GM18870 (cell line): Measurements from ENCODE around the gene SYNPO.

ENCODE experiments used
- ATAC-seq: cut with Tn5 transposase; IDR thresholded peaks from one replicate; pipeline ENCODE4 v1.9.1; 2021; ENCODE audit warnings: moderate library complexity; ENCODE audit not compliant: unreplicated experiment

The SYNPO gene

DNA sequence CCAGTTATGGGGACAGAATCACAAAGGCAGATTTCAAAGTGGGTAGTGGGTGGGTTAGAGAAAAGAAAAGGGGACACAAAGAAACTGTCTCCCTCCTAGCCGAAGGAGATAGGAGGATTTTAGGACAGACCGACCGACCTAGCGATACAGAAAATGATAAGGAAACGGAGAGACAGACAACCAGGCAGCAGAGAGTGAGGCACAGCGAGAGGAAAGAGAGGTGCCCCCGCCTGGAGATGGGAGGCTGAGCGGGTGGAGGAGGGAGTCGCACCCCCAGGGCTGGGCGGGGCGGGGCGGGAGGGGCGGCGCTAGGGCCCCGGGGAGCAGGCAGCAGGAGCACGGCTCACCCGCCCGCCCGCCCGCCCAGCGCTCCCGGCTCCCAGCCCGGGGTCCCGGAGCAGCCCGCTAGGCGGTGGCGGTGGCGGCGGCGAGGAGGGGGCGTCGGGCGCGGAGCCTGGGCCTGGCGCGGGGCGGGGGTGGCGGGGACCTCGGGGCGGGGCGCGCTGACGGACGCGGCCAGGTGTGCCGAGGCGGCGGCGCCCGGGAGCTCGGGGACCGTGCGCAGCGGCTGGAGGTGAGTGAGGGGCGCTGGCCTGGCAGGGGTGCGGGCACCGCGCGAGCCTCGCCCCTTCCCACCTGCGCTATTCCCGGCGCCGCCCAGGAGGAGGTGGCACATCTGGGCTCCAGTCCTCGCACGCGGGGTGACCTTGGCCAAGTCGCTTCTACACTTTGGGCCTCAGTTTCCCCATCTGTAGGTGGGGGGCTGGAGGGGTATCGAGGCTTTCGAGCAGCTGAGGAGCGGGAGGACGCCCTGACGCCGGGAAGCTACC is 15.9 kb upstream of the SYNPO start:
- no peak for ATAC-seq

GRCh38 chr5:150625164-150625535 is 15.3 kb upstream of the SYNPO start:
- no peak for ATAC-seq

DNA sequence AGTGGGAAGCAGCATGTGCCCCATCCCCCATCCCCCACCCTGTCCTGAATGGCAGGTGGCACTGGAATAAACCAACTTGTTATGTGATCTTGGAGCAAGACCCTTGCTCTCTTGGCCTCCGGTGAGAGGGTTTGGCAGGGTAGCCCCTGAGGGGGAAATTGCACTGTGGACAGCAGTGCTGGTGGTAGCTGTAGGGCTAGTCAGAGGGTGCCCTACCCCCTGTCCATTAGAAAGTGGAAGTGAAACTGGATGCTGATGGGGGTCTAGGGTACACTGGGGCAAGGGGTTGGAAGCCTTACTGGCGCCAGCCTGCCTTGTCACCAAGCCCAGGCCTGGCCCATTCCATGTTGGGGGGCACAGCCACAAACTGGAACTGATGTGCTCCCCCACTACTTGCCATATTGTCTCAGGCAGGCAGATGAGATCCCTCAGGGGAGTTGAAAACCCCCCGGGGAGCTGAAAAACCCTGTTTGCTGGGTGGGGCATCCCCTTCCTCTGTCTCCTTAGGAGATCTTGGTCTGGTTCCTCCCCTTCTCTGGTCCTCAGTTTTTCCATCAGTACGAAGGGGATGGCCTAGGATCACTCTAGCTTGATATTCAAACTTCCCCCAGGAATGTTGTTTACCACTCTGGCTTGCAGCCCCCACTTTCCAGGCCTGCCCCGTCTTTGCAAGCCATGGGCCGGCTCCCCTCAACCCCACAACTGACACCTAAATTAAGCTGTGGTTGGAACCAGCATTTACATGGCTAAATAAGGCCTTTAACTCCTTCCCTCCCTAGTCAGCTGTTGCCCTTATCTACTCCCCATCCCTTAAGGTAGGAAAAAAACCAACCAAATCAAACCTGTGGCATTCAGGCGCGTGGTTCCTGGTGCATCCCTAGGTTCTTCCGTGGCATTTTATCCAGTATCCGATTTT is 14.4 kb upstream of the SYNPO start:
- ATAC-seq, result peak; percentile 48

DNA sequence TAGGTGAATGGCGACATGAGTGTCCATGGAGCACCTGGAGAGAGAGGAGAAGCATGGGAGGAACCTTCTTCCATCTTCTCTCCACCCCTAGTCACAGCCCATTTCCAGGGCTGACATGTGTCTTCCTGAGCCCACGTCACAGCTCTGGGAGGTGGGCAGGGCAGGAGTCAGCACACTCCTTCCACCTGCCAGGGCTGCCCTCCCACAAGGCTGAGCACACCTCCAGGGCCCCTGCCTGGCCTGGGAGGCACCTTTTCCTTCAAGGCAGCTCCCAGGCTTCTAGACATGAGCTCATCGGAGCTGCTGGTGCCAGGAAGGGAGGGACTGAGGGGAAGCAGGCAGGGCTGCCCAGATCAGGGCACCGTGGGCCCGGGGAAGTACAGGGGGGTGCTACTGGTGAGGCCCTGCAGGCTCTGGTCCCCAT is 13.6 kb upstream of the SYNPO start:
- ATAC-seq, result no peak

DNA sequence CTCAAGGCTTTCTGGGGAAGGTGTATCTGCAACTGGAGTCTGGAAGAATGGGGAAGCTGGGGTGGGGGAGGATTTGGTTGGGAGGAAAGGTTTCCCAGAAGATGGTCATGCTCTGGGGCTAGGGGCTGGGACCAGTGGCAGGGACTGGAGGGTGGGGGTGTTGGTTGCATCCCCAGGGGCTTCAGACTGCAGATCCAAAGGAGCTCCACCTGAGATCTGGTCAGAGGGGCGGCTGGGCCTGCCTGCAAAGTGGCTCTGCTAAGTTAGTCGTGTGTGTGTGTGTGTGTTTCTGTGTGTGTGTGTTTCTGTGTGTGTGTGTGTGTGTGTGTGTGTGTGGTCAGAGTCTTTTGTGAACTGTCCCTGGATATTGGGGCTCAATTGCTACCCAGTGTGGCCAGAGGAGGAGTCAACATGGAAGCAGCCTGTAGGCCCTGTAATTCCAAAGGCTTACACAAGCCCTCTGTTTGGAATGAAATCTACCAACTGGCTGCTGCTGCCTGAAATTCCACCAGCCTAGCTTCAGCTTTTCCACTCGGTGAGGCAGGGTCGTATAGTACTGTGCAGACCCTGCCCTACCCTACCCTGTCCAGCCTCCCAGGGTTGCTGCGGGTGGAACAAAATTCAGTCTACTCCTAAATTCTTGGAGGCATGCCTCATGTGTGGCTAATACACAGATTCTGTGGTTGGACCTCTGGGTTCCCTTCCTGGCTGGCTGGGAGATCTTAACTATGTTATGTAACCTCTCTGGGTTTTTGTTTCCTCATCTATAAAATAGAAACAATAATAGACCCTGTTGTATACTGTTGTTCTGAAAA is 12.5 kb upstream of the SYNPO start:
- ATAC-seq, result no peak

DNA sequence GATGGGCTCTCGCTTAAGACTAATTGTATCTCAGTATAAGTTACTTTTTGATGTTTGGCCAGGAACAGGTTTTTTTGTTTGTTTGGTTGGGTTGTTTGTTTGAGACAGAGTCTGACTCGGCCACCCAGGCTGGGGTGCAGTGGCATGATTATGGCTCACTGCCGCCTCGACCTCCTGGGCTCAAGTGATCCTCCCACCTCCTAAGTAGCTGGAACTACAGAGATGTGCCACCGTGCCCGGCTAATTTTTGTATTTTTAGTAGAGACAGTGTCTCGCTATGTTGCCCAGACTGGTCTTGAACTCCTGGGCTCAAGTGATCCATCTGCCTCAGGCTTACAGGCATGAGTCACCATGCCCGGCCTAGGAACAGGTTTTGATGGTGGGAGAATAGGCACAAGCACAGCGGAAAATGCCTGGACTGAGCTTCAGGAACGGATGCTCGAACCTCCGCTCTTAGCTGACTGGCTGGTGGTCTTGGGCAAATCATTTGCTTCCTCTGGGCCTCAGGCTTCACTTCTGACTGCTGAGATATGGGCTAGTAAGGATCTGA is 11.4 kb upstream of the SYNPO start:
- ATAC-seq, result no peak

DNA sequence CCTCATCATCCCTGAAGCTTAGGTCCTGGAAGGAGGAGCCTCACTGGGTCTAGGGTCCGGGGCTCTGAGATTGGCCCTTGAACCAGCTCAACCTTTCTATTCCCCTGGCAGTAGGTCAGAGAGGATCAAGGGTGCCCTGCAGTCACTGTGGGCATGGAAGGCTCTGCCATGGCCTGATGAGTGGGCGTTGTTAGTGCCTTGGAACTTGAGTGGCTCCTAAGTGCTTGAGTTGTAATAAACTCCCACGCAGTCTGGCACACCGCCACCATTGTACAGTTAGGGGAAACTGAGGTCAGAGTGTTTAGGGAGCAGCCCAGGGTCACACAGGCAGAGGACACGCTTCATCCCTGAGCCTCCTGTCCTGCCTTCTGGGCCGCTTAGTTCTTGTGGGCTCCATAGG is 10.4 kb upstream of the SYNPO start:
- ATAC-seq, result no peak

GRCh38 chr5:150630461-150631325 is 9.8 kb upstream of the SYNPO start:
- no peak for ATAC-seq

DNA sequence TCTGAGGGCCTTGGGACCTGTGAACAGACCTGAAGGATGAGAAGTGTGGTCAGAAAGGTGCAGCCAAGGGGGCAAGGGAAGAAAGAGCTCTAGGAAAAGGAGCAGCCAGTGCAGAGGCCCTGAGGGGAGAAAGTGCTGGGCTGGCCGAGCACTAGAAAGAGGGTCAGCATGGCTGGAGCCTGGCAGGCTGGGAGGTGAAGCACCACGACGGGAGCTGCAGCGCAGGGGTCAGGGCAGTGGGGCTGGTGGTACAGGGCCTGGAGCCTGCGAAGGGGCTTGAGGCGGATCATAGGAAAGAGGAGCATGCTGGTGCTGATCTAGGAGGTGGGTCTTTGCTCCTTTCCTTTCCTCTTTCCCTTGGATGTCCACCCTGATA is 9.1 kb upstream of the SYNPO start:
- ATAC-seq, result no peak

DNA sequence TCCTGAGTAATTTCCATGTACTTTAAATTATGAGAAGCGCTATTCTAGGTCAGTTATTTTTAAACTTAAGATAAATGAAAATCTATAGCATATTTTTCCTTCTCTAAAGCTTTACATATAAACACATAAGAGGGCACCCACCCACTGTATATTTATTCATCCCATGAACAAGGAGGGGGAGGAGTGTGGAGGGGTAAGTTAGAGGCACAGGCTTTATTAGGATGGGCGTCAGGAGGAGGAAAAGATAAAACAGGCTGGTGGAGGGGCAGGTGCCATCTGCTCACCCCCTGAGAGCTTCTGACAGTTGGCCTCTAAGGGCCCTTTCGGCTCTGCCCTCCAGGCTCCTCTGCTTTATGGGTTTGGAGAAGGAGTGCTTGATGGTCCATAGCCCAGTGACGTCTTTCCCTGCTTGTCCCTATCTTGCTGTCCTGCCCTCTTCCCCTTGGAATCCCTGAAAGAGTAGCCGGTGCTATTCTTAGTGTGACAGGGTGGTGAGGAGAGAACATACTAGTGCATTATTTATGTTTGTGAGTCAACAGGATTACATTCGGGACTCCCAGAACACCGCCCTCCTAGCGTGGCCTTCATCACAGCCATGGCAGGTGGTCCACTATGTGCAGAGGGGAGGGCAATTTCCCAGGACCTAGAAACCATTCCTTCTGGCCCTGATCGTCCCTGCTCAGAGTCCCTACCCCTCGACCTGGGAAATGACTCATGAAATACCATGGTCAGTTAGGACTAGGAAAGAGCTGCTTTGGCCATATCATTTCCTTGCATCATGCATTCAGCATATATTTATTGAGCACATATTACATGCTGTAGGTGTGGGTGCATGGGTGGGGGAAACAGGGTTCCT is 7.9 kb upstream of the SYNPO start:
- ATAC-seq, result no peak

DNA sequence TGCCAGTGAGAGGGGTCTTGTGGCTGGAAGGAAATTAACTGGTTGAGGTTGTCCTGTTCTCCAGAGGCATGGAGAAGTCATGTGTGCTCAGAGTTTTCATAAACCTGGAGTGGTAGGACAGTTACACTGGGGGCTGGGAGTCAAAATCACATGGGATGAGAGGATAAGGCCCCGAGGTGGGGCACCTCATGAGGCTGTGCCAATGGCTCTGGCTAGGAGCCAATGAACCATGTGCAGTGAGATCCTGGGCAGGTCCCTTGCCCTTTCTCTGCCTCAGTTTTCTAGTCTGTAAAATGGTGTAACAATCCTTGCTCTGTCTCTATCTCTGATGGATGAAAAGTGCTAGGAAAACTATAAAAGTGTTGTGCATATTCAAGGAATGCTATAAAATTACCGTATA is 7.0 kb upstream of the SYNPO start:
- ATAC-seq, result no peak

DNA sequence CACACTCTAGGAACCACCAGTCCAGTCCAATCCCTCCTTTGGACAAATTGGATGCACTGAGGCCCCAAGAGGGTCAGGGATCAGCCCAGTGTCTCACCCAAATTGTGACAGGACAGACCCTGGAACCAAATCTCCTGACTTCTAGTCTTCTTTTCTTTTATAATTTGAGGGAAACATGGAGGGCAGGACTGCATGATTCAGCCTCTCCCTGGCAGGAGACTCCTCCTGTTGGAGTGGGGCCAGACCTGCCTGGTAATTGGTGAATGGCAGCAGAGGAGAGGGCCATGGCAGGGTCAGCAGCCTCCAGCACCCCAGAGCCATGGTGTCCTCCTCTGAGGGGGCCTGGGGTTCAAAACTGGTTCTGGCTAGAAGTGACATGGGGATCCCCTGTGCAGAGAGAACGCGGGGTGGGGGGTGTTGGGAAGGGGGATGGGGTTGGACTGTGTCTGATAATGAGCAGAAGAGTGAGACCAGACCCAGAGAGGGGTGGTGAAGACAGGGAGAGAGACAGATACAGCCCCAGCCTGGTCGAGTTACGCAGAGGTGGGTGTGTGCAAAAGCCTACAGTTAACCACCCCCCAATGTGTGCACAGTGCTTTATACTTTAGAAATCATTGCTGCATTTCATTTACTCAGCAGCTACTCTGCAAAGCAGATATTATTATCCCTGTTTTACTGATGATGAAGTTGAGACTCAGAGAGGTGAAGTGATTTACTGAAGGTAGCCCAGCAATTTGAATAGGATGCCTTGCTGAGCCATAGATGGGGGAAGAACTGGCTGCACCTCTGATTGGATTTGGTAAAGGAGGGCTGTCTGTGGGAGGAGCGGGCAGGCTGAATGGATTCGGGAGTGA is 3.8 kb upstream of the SYNPO start:
- ATAC-seq, result no peak

- no peak for ATAC-seq
Observed at GRCh38 chr5:150637245-150638052, 3.0 kb upstream of the SYNPO start.

GRCh38 chr5:150638053-150638444 is 2.4 kb upstream of the SYNPO start:
- no peak for ATAC-seq

DNA sequence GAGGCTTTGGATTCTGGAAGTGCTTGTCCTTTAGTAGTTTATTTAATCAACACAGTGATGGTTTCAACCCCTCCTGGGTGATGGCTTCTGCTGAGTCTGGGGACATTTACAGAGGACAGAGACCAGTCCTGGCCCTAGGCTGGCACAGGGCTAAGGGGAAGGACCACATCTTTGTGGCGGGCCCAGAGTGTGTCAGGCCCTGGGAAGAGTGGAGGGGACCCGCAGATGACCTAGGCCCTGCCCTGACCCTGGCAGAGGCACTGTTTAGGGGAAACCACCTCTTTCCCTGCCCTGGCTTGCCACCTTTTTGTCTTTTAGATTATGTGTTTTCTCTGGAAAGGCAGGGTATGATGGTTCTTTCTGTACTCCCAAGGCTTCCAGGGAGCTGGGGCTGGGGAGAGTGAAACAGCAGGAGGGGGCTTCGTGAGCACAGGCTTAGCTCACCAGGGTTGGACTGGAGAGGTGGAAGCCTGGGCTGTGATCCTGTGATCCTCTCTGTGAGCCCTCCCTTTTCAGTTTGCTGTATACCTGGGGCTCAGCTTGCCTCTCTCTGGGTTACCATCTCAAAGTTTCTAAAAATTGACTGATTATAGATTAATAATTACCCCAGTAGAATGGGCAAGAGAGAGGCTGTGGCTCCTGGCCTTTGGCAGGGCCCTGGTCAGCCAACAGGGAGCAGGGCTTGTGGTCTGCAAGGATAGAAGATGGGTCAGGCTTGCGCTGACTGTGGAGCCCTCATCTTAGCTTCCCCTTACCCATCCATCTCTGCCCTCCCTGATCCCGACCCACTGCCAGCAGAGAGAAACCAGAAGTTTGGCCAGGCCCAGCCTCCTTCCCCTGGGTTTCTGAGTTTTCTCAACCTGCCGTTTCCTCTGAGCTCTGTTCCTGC is 1.7 kb upstream of the SYNPO start:
- no peak for ATAC-seq

GRCh38 chr5:150639377-150639692 is 1.1 kb upstream of the SYNPO start:
- ATAC-seq, result no peak

GRCh38 chr5:150639751-150640150 is 709 bp upstream of the SYNPO start:
- no peak for ATAC-seq
